Measurements from ENCODE around the gene MRPL10.

- no peak for TF ChIP-seq POLR2A (IDR thresholded peaks at IDR 0.05)
- TF ChIP-seq, protein P1, sequence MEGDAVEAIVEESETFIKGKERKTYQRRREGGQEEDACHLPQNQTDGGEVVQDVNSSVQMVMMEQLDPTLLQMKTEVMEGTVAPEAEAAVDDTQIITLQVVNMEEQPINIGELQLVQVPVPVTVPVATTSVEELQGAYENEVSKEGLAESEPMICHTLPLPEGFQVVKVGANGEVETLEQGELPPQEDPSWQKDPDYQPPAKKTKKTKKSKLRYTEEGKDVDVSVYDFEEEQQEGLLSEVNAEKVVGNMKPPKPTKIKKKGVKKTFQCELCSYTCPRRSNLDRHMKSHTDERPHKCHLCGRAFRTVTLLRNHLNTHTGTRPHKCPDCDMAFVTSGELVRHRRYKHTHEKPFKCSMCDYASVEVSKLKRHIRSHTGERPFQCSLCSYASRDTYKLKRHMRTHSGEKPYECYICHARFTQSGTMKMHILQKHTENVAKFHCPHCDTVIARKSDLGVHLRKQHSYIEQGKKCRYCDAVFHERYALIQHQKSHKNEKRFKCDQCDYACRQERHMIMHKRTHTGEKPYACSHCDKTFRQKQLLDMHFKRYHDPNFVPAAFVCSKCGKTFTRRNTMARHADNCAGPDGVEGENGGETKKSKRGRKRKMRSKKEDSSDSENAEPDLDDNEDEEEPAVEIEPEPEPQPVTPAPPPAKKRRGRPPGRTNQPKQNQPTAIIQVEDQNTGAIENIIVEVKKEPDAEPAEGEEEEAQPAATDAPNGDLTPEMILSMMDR (IDR thresholded peaks at IDR 0.05): no peak
Observed at GRCh38 chr17:47781397-47781796, 49.9 kb downstream of the MRPL10 start.

Data from heart left ventricle (tissue), 13 donors.